Mucosa of stomach (tissue), 1 donor: Measurements from ENCODE around the gene IGIP.

Source experiments
- H3K27me3 ChIP-seq: one replicate; pipeline ENCODE4 v1.7.0; 2013; ENCODE audit warnings: mild to moderate bottlenecking, low read length; ENCODE audit not compliant: control insufficient read depth, insufficient read depth
- H3K36me3 ChIP-seq: one replicate; pipeline ENCODE4 v1.7.0; 2013; ENCODE audit warnings: low read length; ENCODE audit not compliant: control insufficient read depth, insufficient read depth
- H3K4me1 ChIP-seq: one replicate; pipeline ENCODE4 v1.7.0; 2013; ENCODE audit warnings: mild to moderate bottlenecking, low read length; ENCODE audit not compliant: control insufficient read depth, insufficient read depth
- H3K4me3 ChIP-seq: one replicate; pipeline ENCODE4 v1.7.0; 2013; ENCODE audit warnings: low read length
- H3K9ac ChIP-seq: one replicate; pipeline ENCODE4 v1.7.0; 2013; ENCODE audit warnings: mild to moderate bottlenecking, low read length, moderate library complexity
- H3K9me3 ChIP-seq: one replicate; pipeline ENCODE4 v1.7.0; 2013; ENCODE audit warnings: mild to moderate bottlenecking, low read length, moderate library complexity; ENCODE audit not compliant: control insufficient read depth
- donor health status: Pancreatic carcinoma.

IGIP gene

GRCh38 chr5:140133514-140134167, 7.9 kb downstream of the IGIP start:
- Histone ChIP-seq H3K9me3 (no peaks in the 10 kb centered on the region), H3K27me3 (no peaks in the 10 kb centered on the region), H3K9ac (no peak overlapping the region), H3K36me3 (no peaks in the 10 kb centered on the region), H3K4me3 (no peak overlapping the region), H3K4me1 (peaks cover 9% of the 10 kb centered on the region)

DNA sequence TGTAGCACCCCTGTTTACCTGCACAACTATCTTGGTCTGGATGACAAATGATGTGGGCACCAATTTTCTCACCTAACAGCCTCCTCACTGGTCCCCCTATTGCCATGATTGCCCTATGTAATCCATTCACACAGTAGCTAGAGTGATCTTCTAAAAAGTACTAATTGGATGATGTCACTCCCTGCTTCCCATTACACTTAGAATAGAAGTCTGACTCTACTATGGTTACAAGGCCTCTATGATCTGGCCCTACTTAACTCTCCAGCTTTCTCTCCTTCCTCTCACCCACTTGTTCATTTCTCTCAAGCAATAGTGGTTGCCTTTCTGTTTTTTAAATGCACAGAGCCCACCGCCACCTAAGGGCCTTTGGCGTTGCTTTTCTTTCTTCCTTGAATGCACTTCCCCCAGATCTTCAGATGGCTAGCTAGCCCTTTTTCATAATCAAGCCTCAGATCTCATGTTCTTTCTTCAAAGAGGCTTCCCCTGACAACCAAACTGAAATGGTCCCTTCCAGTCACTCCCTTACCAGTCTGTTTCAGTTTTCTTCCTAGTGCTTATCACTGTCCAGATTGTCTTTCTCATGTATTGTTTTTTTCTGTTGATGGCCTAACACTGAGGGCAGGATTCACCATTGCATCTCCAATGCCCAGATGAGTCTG, 8.7 kb downstream of the IGIP start:
- Histone ChIP-seq H3K27me3 (no peaks in the 10 kb centered on the region), H3K9me3 (no peaks in the 10 kb centered on the region), H3K9ac (no peak overlapping the region), H3K4me3 (no peak overlapping the region), H3K4me1 (peaks cover 9% of the 10 kb centered on the region), H3K36me3 (no peaks in the 10 kb centered on the region)

DNA sequence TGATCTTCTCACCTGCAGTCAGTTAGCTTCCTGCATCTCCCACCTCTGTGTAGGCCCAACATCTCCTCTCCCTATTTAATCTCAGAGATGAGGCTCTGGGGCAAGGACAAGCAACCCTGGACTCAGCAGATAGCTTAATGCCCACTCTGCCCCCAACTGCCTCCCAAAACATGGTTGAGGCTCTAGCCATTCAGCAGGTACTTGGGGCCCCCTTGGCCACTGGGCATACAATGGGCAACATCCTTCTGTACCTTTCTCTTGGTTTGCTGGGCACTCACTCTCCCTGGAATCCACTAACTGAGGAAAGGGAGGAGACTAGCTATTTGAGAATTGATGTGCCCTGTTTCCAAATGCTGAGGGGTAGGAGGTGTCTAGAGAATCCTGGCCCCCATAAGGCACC, 9.4 kb downstream of the IGIP start:
- Histone ChIP-seq H3K36me3 (no peaks in the 10 kb centered on the region), H3K4me1 (peaks cover 9% of the 10 kb centered on the region), H3K9ac (no peak overlapping the region), H3K4me3 (no peak overlapping the region), H3K9me3 (no peaks in the 10 kb centered on the region), H3K27me3 (no peaks in the 10 kb centered on the region)

- Histone ChIP-seq H3K9me3 (no peaks in the 10 kb centered on the region), H3K36me3 (no peaks in the 10 kb centered on the region), H3K9ac (no peak overlapping the region), H3K27me3 (no peaks in the 10 kb centered on the region), H3K4me3 (no peak overlapping the region), H3K4me1 (no peaks in the 10 kb centered on the region)
Observed at GRCh38 chr5:140136624-140137023, 10.9 kb downstream of the IGIP start.

DNA sequence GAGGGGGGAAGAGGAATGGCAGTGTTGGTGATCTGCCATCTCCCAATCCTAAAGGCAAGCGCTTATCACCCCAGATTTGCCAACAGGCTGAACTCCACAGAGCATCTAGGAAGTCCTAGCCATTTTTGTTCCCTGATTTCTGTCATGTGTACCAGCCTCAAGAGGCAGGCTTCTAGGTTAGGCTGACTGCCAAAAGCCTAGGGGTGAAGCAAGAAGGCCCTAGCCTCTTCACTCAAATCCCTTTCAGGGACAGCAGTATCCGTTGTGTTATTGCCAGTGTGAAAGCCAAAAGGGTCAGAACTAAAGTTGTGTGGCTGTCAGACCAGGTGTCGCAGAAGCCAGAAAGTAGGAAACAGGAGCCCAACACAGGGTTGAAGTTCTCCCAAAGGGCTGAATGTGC, 14.7 kb downstream of the IGIP start:
- peaks cover 20% of the 10 kb centered on the region for H3K4me1 ChIP-seq

DNA sequence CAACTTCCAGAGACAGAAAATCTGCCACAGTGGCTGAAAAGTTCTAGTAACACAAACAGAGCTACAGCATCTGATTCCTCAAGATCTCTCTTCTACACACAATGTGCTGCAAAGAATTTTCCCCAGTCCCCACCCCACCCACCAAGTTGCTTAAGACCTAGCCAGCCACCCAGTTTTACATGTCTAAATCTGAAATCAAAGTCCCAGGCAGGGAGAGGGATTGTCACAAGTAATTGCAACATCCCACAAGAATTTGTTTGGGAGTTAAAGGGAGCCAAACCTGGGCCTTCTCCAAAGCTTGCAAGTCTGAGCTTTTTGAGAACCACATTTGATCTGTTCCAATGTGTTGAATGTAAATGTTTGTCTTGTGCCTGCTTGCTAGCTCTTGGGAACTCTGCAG, 15.5 kb downstream of the IGIP start:
- peaks cover 27% of the 10 kb centered on the region for H3K4me1 ChIP-seq
- no peaks in the 10 kb centered on the region for H3K27me3 ChIP-seq
- H3K9me3 ChIP-seq, result no peaks in the 10 kb centered on the region
- no peaks in the 10 kb centered on the region for H3K36me3 ChIP-seq
- no peak overlapping the region for H3K4me3 ChIP-seq
- no peak overlapping the region for H3K9ac ChIP-seq

More for the DNA sequence above, 14.7 kb downstream of the IGIP start:
- Histone ChIP-seq H3K36me3 (no peaks in the 10 kb centered on the region), H3K27me3 (no peaks in the 10 kb centered on the region), H3K4me3 (no peak overlapping the region), H3K9ac (no peak overlapping the region), H3K9me3 (no peaks in the 10 kb centered on the region)

DNA sequence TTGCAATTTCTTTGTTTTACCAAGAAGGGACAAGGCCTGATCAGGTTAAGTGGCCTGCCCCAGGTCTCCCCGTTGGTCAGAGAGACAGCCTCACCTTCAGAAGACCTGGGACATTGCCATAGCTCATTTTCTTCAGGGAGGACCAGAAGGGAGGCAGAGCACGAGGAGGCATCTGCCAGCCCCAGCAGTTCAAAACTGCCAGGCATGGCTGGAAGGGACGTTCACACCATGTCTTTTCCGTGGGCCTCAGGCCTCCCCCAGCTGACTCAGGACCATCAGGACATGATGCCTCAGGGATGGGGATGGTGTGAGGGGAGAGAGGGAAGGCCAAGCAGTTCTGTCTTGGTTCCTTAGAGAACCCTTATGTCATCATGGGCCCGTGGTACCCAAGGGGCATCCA, 16.5 kb downstream of the IGIP start:
- Histone ChIP-seq H3K9ac (no peak overlapping the region), H3K9me3 (no peaks in the 10 kb centered on the region), H3K36me3 (no peaks in the 10 kb centered on the region), H3K4me3 (no peak overlapping the region), H3K27me3 (no peaks in the 10 kb centered on the region), H3K4me1 (peaks cover 27% of the 10 kb centered on the region)

GRCh38 chr5:140142856-140143255, 17.1 kb downstream of the IGIP start:
- peaks cover 27% of the 10 kb centered on the region for H3K4me1 ChIP-seq
- H3K9me3 ChIP-seq, result no peaks in the 10 kb centered on the region
- no peak overlapping the region for H3K4me3 ChIP-seq
- H3K36me3 ChIP-seq, result no peaks in the 10 kb centered on the region
- H3K9ac ChIP-seq, result no peak overlapping the region
- no peaks in the 10 kb centered on the region for H3K27me3 ChIP-seq

- no peak overlapping the region for H3K4me3 ChIP-seq
- no peaks in the 10 kb centered on the region for H3K27me3 ChIP-seq
- H3K36me3 ChIP-seq, result no peaks in the 10 kb centered on the region
- H3K9me3 ChIP-seq, result no peaks in the 10 kb centered on the region
- H3K9ac ChIP-seq, result no peak overlapping the region
- peaks cover 27% of the 10 kb centered on the region for H3K4me1 ChIP-seq
Observed at GRCh38 chr5:140143521-140144258, 18.0 kb downstream of the IGIP start.

GRCh38 chr5:140145256-140145655, 19.5 kb downstream of the IGIP start:
- Histone ChIP-seq H3K4me3 (no peak overlapping the region), H3K36me3 (no peaks in the 10 kb centered on the region), H3K9me3 (no peaks in the 10 kb centered on the region), H3K4me1 (peaks cover 27% of the 10 kb centered on the region), H3K9ac (no peak overlapping the region), H3K27me3 (no peaks in the 10 kb centered on the region)

DNA sequence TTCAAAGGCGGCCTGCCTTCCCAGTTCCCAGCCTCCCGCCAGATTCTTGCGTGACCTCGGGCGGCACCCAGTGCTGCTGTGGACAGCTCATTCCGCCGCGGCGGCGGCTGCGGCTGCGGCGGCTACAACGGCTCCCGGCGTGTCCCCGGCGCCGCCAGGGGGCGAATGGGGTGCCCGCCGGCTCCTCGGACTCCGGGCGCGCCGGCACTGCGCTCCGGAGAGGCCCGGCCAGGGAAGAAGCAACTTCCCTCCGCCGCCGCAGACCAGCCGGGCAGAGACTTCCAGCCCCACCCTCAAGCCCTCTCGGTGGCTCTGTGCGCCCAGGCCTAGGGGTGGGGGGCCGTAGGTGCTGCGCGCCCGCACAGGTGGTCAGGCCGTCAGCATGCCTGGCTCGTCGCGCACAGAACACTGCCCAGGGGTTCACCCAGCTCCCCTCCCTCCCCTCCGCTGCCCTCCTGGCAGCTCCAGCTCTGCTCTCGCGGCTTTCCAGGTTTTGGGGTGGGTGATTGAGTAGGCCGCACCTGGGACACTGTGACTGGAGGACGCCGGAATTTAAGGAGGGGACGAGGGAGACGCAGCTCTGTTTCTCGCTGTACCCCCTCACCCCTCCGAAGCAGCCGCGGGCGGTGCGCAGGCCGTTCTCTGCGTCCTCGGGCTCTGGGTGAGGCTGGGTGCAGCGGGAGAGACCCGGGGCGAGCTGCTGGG, 20.2 kb downstream of the IGIP start:
- H3K36me3 ChIP-seq, result no peaks in the 10 kb centered on the region
- H3K4me1 ChIP-seq, result peaks cover 28% of the 10 kb centered on the region
- H3K9ac ChIP-seq, result peak overlapping the region; percentile 22
- no peak overlapping the region for H3K4me3 ChIP-seq
- no peaks in the 10 kb centered on the region for H3K9me3 ChIP-seq
- no peaks in the 10 kb centered on the region for H3K27me3 ChIP-seq

- no peak overlapping the region for H3K9ac ChIP-seq
Observed at GRCh38 chr5:140146523-140146842, 20.7 kb downstream of the IGIP start.

More at GRCh38 chr5:140146523-140146842, 20.7 kb downstream of the IGIP start:
- Histone ChIP-seq H3K4me1 (peaks cover 33% of the 10 kb centered on the region), H3K9me3 (no peaks in the 10 kb centered on the region), H3K4me3 (no peak overlapping the region), H3K27me3 (no peaks in the 10 kb centered on the region), H3K36me3 (no peaks in the 10 kb centered on the region)
